Keratinocyte (primary cell): ENCODE measurements around the gene THRB.

Source experiments
- CTCF ChIP-seq, 3 experiments: IDR thresholded peaks in 1 of 3; conservative IDR thresholded peaks in 1 of 3; optimal IDR thresholded peaks in 1 of 3; 2 replicates in 2 of 3; 3 replicates in 1 of 3; pipeline versions ENCODE3 to v1.5.1; 2011; ENCODE audit warnings: low read length in 3 of 3, mild to moderate bottlenecking in 3 of 3, moderate library complexity in 2 of 3, control low read depth in 1 of 3, inconsistent platforms in 1 of 3; ENCODE audit not compliant: insufficient read depth in 2 of 3; ENCODE audit errors: extremely low read depth in 1 of 3
- EZH2 ChIP-seq: IDR thresholded peaks from one replicate; pipeline ENCODE4 v1.6.1; 2012; ENCODE audit warnings: inconsistent platforms, mild to moderate bottlenecking, low read length, moderate library complexity

- no peak for TF ChIP-seq EZH2
- no peak for TF ChIP-seq CTCF (optimal IDR thresholded peaks at IDR 0.05 in 1 of 3, IDR thresholded peaks at IDR 0.05 in 1 of 3, conservative IDR thresholded peaks at IDR 0.05 in 1 of 3; ENCODE audit: extremely low read depth in 1 of 3, insufficient read depth in 2 of 3, low read length in 3 of 3)
These were observed 283.3 kb downstream of the THRB start for GRCh38 chr3:24211381-24211780.
